ENCODE measurements around the gene CARS1. TPM values are rescaled to one million over a fixed set of nuclear protein-coding genes. Genes with fewer than 3 reads are reported as not detected.

Gene CARS1
- total and polyA plus RNA-seq, 5 donors from 2014 or later: 39.6 to 58.0 (median 42.9) TPM

DNA sequence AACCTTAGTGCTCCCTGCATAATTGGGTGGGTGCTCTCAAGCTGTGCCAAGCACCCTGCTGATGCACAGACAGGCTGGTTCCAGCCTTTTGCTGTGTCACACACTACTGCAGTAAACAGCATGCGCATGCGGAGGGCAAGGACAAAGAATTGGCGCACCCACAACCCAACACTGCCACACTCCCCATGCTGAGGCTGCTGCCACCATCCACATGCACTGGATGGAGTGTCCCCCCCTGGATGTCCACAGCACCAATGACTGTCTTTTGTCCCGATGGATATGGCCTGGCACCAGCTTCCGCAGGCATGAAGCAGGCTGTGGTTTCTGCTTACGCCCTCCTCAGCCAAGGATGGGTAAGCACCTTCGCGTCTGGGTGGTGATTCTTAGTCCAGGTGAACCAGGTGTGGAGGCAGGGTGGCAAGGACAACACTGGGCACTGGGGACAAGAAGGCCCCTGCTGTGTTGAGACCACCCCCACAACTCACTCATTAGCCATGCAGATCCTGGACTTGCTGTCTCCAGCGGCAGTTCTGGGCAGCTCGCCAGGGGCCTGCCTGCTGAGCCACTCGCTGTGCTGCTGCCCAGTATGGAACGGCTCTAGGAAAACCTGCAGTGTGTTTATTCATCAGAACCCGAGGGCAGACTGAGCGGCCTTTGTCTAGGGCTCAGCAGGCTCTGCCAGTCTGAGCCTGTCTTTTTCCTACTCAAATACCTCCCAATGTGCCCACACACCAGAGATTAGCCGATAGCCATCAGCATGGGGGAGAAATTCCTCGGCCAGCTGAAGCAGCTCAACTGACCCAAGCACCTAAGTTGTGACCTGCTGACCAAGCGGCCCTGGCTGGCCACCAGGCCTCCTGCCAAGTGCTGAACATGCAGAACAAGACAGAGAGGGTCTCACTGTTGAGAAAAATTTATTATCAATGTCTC lies 56.9 kb downstream of the CARS1 start:
- Histone ChIP-seq H3K36me3 (ENCODE audit: control insufficient read depth, insufficient read depth, low read length) (peaks cover 43% of the 10 kb centered on the region), H3K4me3 (ENCODE audit: low read depth, low read length) (no peak overlapping the region), H3K27me3 (ENCODE audit: control insufficient read depth, insufficient read depth, low read length) (no peaks in the 10 kb centered on the region), H3K27ac (ENCODE audit: insufficient read depth, low read length, poor library complexity, severe bottlenecking) (no peak overlapping the region), H3K4me1 (ENCODE audit: control insufficient read depth, insufficient read depth, low read length, poor library complexity, severe bottlenecking) (no peaks in the 10 kb centered on the region), H3K9me3 (ENCODE audit: control insufficient read depth in 2 of 2, low read length in 2 of 2) (no peaks in the 10 kb centered on the region)
- Mint-ChIP-seq H3K4me3 (no peak overlapping the region), H3K27me3 (no peaks in the 10 kb centered on the region), H3K36me3 (peaks cover 30% of the 10 kb centered on the region), H3K27ac (peak overlapping the region in 1 of 3 donors; percentile 38), H3K9me3 (peaks cover 0 to 2% (median 0%) of the 10 kb centered on the region in 7 donors), H3K4me1 (no peaks in the 10 kb centered on the region)
- DNase-seq: no peak
- ATAC-seq (ENCODE audit: low read depth in 2 of 2): no peak

GRCh38 chr11:2999464-2999998 lies 57.7 kb downstream of the CARS1 start:
- no peak overlapping the region for H3K4me3 Mint-ChIP-seq
- H3K27me3 ChIP-seq (ENCODE audit: control insufficient read depth, insufficient read depth, low read length): no peaks in the 10 kb centered on the region
- DNase-seq (no peak), ATAC-seq (ENCODE audit: low read depth in 2 of 2) (no peak)
- H3K27ac ChIP-seq (ENCODE audit: insufficient read depth, low read length, poor library complexity, severe bottlenecking): no peak overlapping the region
- H3K4me1 ChIP-seq (ENCODE audit: control insufficient read depth, insufficient read depth, low read length, poor library complexity, severe bottlenecking): no peaks in the 10 kb centered on the region
- peaks cover 28% of the 10 kb centered on the region for H3K36me3 Mint-ChIP-seq
- H3K4me3 ChIP-seq (ENCODE audit: low read depth, low read length): no peak overlapping the region
- no peaks in the 10 kb centered on the region for H3K4me1 Mint-ChIP-seq
- H3K27me3 Mint-ChIP-seq: no peaks in the 10 kb centered on the region
- peaks cover 0 to 2% (median 0%) of the 10 kb centered on the region in 7 donors for H3K9me3 Mint-ChIP-seq
- no peaks in the 10 kb centered on the region for H3K9me3 ChIP-seq (ENCODE audit: control insufficient read depth in 2 of 2, low read length in 2 of 2)
- peaks cover 43% of the 10 kb centered on the region for H3K36me3 ChIP-seq (ENCODE audit: control insufficient read depth, insufficient read depth, low read length)
- peak overlapping the region in 1 of 3 donors; percentile 29 for H3K27ac Mint-ChIP-seq

DNA sequence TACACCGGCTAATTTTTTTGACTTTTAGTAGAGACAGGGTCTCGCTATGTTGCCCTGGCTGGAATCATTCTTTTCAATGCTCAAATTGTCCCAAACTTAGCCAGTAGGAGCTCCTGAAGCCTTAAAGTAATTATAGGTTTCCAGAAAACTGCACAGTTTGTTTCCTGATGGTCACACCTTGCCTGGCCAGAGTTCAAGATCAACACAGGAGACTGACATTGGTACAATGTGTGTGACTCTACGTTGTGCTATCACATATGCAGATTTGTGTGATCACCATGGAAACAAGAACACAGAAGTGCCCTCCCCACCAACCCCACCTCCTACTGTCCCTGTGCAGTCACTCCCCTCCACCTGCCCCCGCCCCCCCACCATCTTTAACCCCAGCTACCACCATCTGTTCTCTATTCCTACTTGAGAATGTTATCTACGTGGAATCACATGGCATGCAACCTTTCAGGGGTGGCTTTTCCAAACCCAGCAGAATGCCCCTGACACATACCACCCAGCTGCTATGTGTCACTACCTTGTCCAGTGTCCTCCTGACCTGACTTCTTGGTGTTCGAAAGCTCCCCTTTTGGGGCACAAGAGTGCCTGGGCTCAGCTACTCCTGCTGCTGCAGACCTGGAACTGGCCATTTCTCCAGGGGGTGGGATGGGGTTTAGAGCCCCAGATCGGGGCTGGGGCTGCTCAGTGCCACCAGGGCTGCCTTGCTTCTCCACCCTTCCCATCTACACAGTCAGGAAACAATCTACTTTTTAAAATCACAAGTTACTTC lies 59.0 kb downstream of the CARS1 start:
- ATAC-seq (ENCODE audit: low read depth in 2 of 2) (no peak), DNase-seq (no peak)
- Mint-ChIP-seq H3K27me3 (no peaks in the 10 kb centered on the region), H3K9me3 (peaks cover 0 to 2% (median 0%) of the 10 kb centered on the region in 7 donors), H3K4me3 (no peak overlapping the region), H3K4me1 (no peaks in the 10 kb centered on the region), H3K27ac (no peak overlapping the region), H3K36me3 (peaks cover 18% of the 10 kb centered on the region)
- H3K4me1 ChIP-seq (ENCODE audit: control insufficient read depth, insufficient read depth, low read length, poor library complexity, severe bottlenecking): no peaks in the 10 kb centered on the region
- peaks cover 31% of the 10 kb centered on the region for H3K36me3 ChIP-seq (ENCODE audit: control insufficient read depth, insufficient read depth, low read length)
- no peaks in the 10 kb centered on the region for H3K9me3 ChIP-seq (ENCODE audit: control insufficient read depth in 2 of 2, low read length in 2 of 2)
- no peaks in the 10 kb centered on the region for H3K27me3 ChIP-seq (ENCODE audit: control insufficient read depth, insufficient read depth, low read length)
- H3K4me3 ChIP-seq (ENCODE audit: low read depth, low read length): no peak overlapping the region
- H3K27ac ChIP-seq (ENCODE audit: insufficient read depth, low read length, poor library complexity, severe bottlenecking): no peak overlapping the region

- Histone ChIP-seq H3K27ac (ENCODE audit: insufficient read depth, low read length, poor library complexity, severe bottlenecking) (no peak overlapping the region), H3K4me1 (ENCODE audit: control insufficient read depth, insufficient read depth, low read length, poor library complexity, severe bottlenecking) (peaks cover 7% of the 10 kb centered on the region), H3K36me3 (ENCODE audit: control insufficient read depth, insufficient read depth, low read length) (peaks cover 23% of the 10 kb centered on the region), H3K27me3 (ENCODE audit: control insufficient read depth, insufficient read depth, low read length) (no peaks in the 10 kb centered on the region), H3K9me3 (ENCODE audit: control insufficient read depth in 2 of 2, low read length in 2 of 2) (no peaks in the 10 kb centered on the region), H3K4me3 (ENCODE audit: low read depth, low read length) (no peak overlapping the region)
- ATAC-seq (ENCODE audit: low read depth in 2 of 2): no peak
- no peak for DNase-seq
- Mint-ChIP-seq H3K27ac (no peak overlapping the region), H3K36me3 (peaks cover 9% of the 10 kb centered on the region), H3K9me3 (no peaks in the 10 kb centered on the region), H3K27me3 (peaks cover under 1% of the 10 kb centered on the region), H3K4me1 (peaks cover 0 to 1% (median 0%) of the 10 kb centered on the region in 4 donors), H3K4me3 (no peak overlapping the region)
Observed at GRCh38 chr11:2997406-2997805, 59.8 kb downstream of the CARS1 start.

DNA sequence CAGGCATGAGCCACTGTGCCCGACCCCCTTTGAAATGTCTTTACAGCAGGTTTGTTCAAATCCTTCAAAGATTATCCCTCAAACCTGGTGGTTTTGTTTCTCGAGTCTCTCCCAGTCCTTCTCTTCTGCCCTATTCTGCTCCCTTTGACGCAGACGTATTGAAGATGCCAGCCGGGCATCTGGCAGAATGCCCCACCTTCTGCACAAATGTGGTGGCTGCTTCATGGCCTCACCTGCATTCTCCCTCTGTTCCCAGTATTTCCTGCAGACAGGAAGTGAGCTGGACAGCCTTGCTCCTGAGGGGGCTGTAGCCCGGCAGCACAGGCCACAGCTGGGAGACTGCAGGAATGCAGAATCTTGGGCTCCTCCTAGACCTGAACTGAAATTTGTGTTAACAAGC lies 60.2 kb downstream of the CARS1 start:
- Histone ChIP-seq H3K27ac (ENCODE audit: insufficient read depth, low read length, poor library complexity, severe bottlenecking) (no peak overlapping the region), H3K4me3 (ENCODE audit: low read depth, low read length) (no peak overlapping the region), H3K9me3 (ENCODE audit: control insufficient read depth in 2 of 2, low read length in 2 of 2) (no peaks in the 10 kb centered on the region), H3K27me3 (ENCODE audit: control insufficient read depth, insufficient read depth, low read length) (no peaks in the 10 kb centered on the region), H3K36me3 (ENCODE audit: control insufficient read depth, insufficient read depth, low read length) (peaks cover 19% of the 10 kb centered on the region), H3K4me1 (ENCODE audit: control insufficient read depth, insufficient read depth, low read length, poor library complexity, severe bottlenecking) (peaks cover 7% of the 10 kb centered on the region)
- Mint-ChIP-seq H3K9me3 (no peaks in the 10 kb centered on the region), H3K4me3 (peak overlapping the region in 1 of 4 donors; percentile 61), H3K27ac (no peak overlapping the region), H3K27me3 (peaks cover 5% of the 10 kb centered on the region), H3K4me1 (peaks cover 0 to 5% (median under 1%) of the 10 kb centered on the region in 4 donors), H3K36me3 (peaks cover 9% of the 10 kb centered on the region)
- DNase-seq (no peak), ATAC-seq (ENCODE audit: low read depth in 2 of 2) (no peak)

GRCh38 chr11:2995893-2996554 lies 61.2 kb downstream of the CARS1 start:
- H3K36me3 ChIP-seq (ENCODE audit: control insufficient read depth, insufficient read depth, low read length): peaks cover 11% of the 10 kb centered on the region
- no peak overlapping the region for H3K4me3 ChIP-seq (ENCODE audit: low read depth, low read length)
- Mint-ChIP-seq H3K36me3 (no peaks in the 10 kb centered on the region), H3K4me3 (peak overlapping the region in 2 of 4 donors; percentile 55 to 60), H3K9me3 (no peaks in the 10 kb centered on the region), H3K27me3 (peaks cover 6% of the 10 kb centered on the region), H3K4me1 (peaks cover 0 to 5% (median 1%) of the 10 kb centered on the region in 4 donors), H3K27ac (no peak overlapping the region)
- no peak for DNase-seq
- no peaks in the 10 kb centered on the region for H3K27me3 ChIP-seq (ENCODE audit: control insufficient read depth, insufficient read depth, low read length)
- no peak overlapping the region for H3K27ac ChIP-seq (ENCODE audit: insufficient read depth, low read length, poor library complexity, severe bottlenecking)
- no peak for ATAC-seq (ENCODE audit: low read depth in 2 of 2)
- H3K9me3 ChIP-seq (ENCODE audit: control insufficient read depth in 2 of 2, low read length in 2 of 2): no peaks in the 10 kb centered on the region
- peaks cover 8% of the 10 kb centered on the region for H3K4me1 ChIP-seq (ENCODE audit: control insufficient read depth, insufficient read depth, low read length, poor library complexity, severe bottlenecking)

DNA sequence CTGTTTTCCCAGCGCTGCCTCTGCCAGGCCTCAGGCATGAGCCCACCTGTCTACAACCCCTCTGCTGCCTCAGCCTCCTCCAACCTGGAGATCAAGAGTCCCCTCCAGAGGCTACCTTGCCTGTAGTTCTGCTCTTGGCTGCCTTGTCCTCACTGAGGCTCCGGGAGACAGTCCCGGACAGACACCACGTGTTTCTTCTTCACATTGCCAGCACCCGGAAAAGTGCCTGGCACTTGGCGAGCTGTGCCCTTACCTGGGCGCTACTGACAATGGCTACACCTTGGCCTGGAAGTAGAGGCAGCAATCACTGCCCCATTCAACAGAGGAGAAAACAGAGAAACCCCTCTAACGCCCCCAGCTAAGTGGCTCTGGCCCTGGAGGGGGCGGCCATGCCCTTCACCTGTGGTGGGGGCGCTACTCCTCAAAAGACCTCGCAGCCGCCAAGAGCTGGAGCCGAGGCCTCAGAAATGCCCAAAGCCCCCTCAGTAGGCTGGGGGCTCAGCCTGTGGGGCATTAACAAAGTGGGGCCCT lies 62.1 kb downstream of the CARS1 start:
- H3K36me3 ChIP-seq (ENCODE audit: control insufficient read depth, insufficient read depth, low read length): peaks cover 2% of the 10 kb centered on the region
- H3K27me3 ChIP-seq (ENCODE audit: control insufficient read depth, insufficient read depth, low read length): no peaks in the 10 kb centered on the region
- H3K4me3 ChIP-seq (ENCODE audit: low read depth, low read length): no peak overlapping the region
- peak overlapping the region in 1 of 3 donors; percentile 26 for H3K27ac Mint-ChIP-seq
- no peaks in the 10 kb centered on the region for H3K9me3 Mint-ChIP-seq
- no peak for DNase-seq
- no peaks in the 10 kb centered on the region for H3K36me3 Mint-ChIP-seq
- peaks cover 16% of the 10 kb centered on the region for H3K4me1 ChIP-seq (ENCODE audit: control insufficient read depth, insufficient read depth, low read length, poor library complexity, severe bottlenecking)
- H3K4me1 Mint-ChIP-seq: peaks cover 2 to 9% (median 6%) of the 10 kb centered on the region in 4 donors
- ATAC-seq (ENCODE audit: low read depth in 2 of 2): no peak
- H3K9me3 ChIP-seq (ENCODE audit: control insufficient read depth in 2 of 2, low read length in 2 of 2): no peaks in the 10 kb centered on the region
- H3K27ac ChIP-seq (ENCODE audit: insufficient read depth, low read length, poor library complexity, severe bottlenecking): no peak overlapping the region
- peaks cover 10% of the 10 kb centered on the region for H3K27me3 Mint-ChIP-seq
- H3K4me3 Mint-ChIP-seq: no peak overlapping the region
